Measurements from ENCODE around the gene TMOD1. TPM values are rescaled to one million over a fixed set of nuclear protein-coding genes. Genes with fewer than 3 reads are reported as not detected.

The TMOD1 gene
- total RNA-seq, 1 donor from 2014 or later, result 1.3 TPM

DNA sequence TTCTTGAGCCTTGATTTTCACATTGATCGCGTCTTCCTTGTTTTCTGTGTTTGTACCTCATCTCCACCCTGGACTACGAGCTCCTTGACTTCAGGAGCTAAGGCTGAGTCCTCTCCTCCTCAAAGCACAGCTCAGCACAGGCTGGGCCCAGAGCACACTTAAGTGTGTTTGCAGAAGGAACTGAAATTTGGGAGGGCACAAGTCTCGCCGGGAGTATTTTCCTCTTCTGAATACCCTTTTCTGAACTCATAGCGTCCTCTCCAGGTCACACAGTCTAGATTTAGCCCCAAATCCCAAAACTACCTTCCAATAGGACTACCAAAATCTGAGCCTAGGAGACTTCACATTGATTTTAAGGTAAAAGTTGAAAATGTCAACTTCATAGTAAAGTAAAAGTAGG lies 90.1 kb downstream of the TMOD1 start:
- Mint-ChIP-seq H3K27me3 (ENCODE audit: low read depth) (peaks cover 18% of the 10 kb centered on the region), H3K4me1 (ENCODE audit: low read depth) (no peaks in the 10 kb centered on the region), H3K4me3 (ENCODE audit: unreplicated experiment) (no peak overlapping the region), H3K36me3 (ENCODE audit: low read depth) (no peaks in the 10 kb centered on the region), H3K27ac (ENCODE audit: unreplicated experiment) (no peak overlapping the region), H3K9me3 (ENCODE audit: low read depth) (no peaks in the 10 kb centered on the region)
- TF ChIP-seq, protein P1, sequence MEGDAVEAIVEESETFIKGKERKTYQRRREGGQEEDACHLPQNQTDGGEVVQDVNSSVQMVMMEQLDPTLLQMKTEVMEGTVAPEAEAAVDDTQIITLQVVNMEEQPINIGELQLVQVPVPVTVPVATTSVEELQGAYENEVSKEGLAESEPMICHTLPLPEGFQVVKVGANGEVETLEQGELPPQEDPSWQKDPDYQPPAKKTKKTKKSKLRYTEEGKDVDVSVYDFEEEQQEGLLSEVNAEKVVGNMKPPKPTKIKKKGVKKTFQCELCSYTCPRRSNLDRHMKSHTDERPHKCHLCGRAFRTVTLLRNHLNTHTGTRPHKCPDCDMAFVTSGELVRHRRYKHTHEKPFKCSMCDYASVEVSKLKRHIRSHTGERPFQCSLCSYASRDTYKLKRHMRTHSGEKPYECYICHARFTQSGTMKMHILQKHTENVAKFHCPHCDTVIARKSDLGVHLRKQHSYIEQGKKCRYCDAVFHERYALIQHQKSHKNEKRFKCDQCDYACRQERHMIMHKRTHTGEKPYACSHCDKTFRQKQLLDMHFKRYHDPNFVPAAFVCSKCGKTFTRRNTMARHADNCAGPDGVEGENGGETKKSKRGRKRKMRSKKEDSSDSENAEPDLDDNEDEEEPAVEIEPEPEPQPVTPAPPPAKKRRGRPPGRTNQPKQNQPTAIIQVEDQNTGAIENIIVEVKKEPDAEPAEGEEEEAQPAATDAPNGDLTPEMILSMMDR (IDR thresholded peaks at IDR 0.05), result no peak
- DNase-seq (ENCODE audit: low spot score), result no peak

DNA sequence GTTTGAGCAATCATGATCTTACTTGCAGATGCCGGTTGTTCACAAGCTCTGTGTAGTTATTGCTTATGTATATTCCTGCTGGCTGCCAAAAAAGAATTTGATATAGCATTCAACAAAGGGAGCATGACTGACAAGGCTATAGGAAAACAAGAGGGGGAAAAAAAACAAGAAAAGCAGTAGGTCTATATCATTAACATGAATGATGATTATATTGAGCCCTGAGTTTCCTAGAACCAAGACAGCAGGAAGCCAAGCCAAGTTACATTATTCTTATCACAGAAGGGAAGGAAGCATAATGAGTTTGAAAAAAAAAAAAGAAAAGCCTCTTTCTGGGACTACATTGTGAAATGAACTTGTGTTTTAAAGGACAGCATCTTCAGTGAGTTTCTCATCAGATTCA lies 90.7 kb downstream of the TMOD1 start:
- H3K4me3 Mint-ChIP-seq (ENCODE audit: unreplicated experiment), result no peak overlapping the region
- no peak overlapping the region for H3K27ac Mint-ChIP-seq (ENCODE audit: unreplicated experiment)
- H3K9me3 Mint-ChIP-seq (ENCODE audit: low read depth), result no peaks in the 10 kb centered on the region
- no peaks in the 10 kb centered on the region for H3K36me3 Mint-ChIP-seq (ENCODE audit: low read depth)
- no peaks in the 10 kb centered on the region for H3K4me1 Mint-ChIP-seq (ENCODE audit: low read depth)
- no peak for DNase-seq (ENCODE audit: low spot score)
- peaks cover 18% of the 10 kb centered on the region for H3K27me3 Mint-ChIP-seq (ENCODE audit: low read depth)
- TF ChIP-seq, protein P1 (IDR thresholded peaks at IDR 0.05), result no peak

DNA sequence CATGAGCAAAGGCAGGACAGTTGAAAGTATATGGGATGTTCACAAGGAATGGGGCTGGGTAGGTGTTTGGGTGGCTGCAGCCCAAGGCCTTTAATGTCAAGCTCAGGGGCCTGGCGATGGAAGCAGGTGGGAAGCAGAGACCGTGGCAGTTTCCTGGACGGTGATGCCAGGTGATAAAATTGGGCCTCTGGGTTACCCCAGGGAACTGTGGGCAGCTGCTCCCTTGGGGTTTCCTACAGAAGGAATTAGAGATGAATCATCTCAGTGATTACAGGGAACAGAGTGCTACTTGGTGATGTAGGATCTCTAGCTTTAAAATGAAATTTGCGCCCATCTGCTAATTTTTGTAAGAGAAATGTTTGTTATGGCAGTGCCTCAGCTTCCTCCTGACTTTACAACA lies 92.5 kb downstream of the TMOD1 start:
- H3K4me1 Mint-ChIP-seq (ENCODE audit: low read depth), result peaks cover 5% of the 10 kb centered on the region
- no peaks in the 10 kb centered on the region for H3K9me3 Mint-ChIP-seq (ENCODE audit: low read depth)
- no peak overlapping the region for H3K27ac Mint-ChIP-seq (ENCODE audit: unreplicated experiment)
- TF ChIP-seq, protein P1 (IDR thresholded peaks at IDR 0.05), result no peak
- H3K27me3 Mint-ChIP-seq (ENCODE audit: low read depth), result peaks cover 15% of the 10 kb centered on the region
- no peaks in the 10 kb centered on the region for H3K36me3 Mint-ChIP-seq (ENCODE audit: low read depth)
- H3K4me3 Mint-ChIP-seq (ENCODE audit: unreplicated experiment), result no peak overlapping the region
- no peak for DNase-seq (ENCODE audit: low spot score)

DNA sequence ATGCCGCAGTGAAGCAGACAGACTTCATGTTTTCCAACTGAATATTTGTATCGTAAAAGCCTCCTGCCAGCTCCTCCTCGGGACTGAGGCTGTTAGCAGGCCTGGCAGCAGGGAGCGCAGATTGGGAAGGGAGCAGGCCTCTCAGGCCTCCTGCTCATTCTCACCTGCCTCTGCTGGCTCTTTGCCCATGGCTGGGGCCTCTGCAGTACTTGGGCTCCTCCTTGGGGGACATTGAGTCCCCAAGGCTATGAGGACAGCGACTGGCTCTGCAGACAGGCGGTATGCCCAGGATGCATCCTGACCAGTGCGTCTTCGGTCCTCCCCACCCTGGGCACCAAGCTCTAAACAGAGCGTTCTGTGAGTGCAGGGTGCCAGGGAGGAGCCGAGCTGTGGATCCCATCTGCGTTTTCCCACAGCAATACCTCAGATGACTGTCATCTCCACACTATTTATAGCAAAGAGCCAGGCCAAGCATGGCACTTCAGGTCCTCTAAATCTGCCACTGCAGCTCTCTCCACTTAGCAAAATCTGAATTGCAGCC lies 93.0 kb downstream of the TMOD1 start:
- Mint-ChIP-seq H3K36me3 (ENCODE audit: low read depth) (no peaks in the 10 kb centered on the region), H3K9me3 (ENCODE audit: low read depth) (no peaks in the 10 kb centered on the region), H3K4me3 (ENCODE audit: unreplicated experiment) (no peak overlapping the region), H3K27ac (ENCODE audit: unreplicated experiment) (no peak overlapping the region), H3K27me3 (ENCODE audit: low read depth) (peaks cover 15% of the 10 kb centered on the region), H3K4me1 (ENCODE audit: low read depth) (peaks cover 5% of the 10 kb centered on the region)
- no peak for DNase-seq (ENCODE audit: low spot score)
- TF ChIP-seq, protein P1 (IDR thresholded peaks at IDR 0.05), result no peak

DNA sequence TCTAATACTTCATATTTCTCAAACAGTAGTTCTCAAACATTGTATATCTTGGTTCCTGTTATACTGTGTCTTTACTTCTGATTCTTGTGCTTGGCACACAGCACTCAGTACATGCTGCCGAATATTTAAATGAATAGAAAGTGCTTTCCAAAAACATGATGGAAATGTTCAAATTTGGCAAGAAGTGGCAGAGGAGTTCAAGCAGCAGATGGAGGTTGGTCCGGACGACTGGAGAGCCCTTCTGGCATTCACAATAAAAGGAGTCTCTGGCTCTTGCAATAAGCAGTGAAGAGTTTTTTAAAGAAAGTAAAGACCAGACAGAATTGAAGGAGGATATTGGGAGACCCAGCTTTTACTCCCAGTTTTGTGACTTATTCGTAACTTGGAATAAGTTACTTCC lies 95.4 kb downstream of the TMOD1 start:
- H3K27ac Mint-ChIP-seq (ENCODE audit: unreplicated experiment), result no peak overlapping the region

More for the DNA sequence above, 95.4 kb downstream of the TMOD1 start:
- Mint-ChIP-seq H3K4me3 (ENCODE audit: unreplicated experiment) (no peak overlapping the region), H3K4me1 (ENCODE audit: low read depth) (peaks cover 5% of the 10 kb centered on the region), H3K36me3 (ENCODE audit: low read depth) (peaks cover 6% of the 10 kb centered on the region), H3K27me3 (ENCODE audit: low read depth) (peaks cover 5% of the 10 kb centered on the region), H3K9me3 (ENCODE audit: low read depth) (no peaks in the 10 kb centered on the region)
- DNase-seq (ENCODE audit: low spot score), result no peak
- TF ChIP-seq, protein P1 (IDR thresholded peaks at IDR 0.05), result no peak
